NCI-H1694 (cell line): ENCODE results near the gene XRCC2.
"Not testable (repeated sequence)": the region's sequence is repeated elsewhere in the genome, so short reads cannot be mapped to it uniquely, and the experiment has no call there.

Source experiments
- DNase-seq: peaks from one replicate; lab custom pipeline; 2025; lab: John Stamatoyannopoulos, UW

XRCC2 gene

GRCh38 chr7:152664636-152665035, 11.3 kb downstream of the XRCC2 start:
- no peak for DNase-seq

DNA sequence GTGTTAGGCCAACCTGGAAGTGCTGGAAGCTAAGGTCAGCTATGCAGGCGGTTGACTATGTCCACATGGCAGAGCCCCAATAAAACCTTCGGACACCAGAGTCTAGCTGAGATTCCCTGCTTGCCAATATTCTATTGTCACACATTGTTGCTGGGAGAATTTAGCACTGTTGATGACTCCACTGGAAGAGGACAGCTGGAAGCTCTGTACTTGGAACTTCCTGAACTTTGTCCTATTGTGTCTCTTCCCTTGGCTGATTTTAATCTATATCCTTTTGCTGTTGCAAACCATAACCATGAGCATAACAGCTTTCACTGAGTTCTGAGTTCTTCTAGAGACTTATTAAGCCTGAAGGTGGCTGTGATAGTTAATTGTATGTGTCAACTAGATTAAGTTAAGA, 12.0 kb downstream of the XRCC2 start:
- no peak for DNase-seq

DNA sequence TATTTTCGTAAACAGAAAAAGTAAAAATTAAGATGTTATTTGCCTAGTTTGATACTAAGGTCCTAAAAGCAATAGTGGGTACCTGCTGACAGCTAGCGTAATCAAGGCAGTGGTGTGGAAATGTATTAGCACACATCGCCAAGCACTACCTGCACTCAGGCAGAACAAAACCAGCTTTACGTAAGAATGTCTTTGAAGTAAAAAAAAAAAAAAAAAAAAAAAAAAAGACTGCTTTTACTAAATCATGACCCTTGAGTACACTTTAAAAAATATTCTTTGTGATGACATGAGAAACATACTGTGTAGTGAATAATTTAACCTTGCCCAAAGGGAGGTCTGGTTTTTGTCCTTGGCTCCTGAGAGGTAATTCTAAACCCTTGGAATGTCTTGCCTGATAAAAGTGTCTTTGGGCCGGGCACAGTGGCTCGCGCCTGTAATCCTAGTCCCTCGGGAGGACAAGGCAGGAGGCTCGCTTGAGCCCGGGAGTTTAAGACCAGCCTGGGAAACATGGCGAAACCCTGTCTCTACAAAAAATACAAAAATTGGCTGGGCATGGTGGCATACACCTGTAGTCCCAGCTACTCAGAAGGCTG, 12.7 kb downstream of the XRCC2 start:
- no peak for DNase-seq

- DNase-seq, result no peak
Measured at GRCh38 chr7:152661479-152661878, 14.5 kb downstream of the XRCC2 start.

DNA sequence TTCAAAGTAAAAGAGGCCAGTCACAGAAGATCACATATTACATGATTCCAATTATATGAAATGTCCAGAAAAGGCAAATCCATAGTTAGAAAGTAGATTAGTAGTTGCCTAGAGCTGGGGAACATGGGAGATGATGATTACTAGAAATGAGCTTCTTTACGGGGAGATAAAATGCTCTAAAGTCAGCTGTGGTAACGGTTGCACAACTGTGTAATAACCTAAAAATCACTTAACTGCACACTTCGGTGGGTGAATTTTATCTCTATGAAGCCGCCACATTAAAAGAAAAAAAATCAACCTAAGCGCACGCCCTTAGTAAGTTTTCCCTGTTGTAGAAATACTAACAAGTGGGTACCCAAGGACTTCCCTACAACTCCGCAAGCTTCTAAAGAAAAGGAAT, 15.9 kb downstream of the XRCC2 start:
- DNase-seq, result no peak

- DNase-seq, result no peak
Measured at GRCh38 chr7:152654971-152655370, 21.0 kb downstream of the XRCC2 start.

DNA sequence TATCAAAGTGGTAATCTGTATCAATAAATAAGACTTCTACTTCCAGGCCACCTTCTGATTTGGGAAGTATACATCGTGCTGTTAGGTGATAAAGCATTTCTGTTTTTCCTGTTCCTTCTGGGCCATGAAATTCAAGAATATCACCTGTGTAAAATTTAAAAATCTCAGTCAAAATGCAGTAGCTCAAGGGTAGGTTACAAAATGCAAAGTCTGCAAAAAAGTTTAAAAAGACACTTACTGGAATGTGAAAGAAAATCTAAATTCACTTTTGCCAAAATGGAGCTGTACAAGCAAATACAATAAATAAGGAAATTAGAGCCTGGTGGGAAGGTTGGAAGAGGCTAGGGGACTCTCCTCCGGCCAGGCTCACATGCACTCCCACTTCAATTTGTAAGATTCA, 26.7 kb downstream of the XRCC2 start:
- no peak for DNase-seq

DNA sequence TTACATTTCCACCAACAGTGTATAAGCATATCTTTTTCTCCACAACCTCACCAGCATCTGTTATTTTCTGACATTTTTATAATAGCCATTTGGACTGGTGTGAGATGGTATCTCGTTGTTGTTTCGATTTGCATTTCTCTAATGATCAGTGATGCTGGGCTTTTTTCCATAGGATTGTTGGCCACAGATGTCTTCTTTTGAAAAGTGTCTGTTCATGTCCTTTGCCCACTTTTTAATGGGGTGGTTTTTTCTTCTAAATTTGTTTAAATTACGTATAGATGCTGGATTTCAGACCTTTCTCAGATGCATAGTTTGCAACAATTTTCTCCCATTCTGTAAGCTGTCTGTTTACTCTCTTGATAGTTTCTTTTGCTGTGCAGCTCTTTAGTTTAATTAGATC, 28.9 kb downstream of the XRCC2 start:
- DNase-seq, result no peak

DNA sequence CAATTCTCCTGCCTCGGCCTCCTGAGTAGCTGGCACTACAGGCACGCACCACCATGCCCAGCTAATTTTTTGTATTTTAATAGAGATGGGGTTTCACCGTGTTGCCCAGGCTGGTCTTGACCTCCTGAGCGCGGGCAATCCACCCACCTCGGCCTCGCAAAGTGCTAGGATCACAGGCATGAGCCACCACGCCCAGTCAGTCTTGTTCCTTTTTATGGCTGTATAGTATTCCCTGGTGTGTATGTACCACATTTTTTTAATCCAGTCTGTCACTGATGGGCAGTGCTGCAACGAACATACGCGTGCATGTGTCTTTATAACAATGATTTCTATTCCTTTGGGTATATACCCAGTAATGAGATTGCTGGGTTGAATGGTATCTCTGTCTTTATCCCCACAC, 29.4 kb downstream of the XRCC2 start:
- not testable (repeated sequence) for DNase-seq

GRCh38 chr7:152643979-152644559, 31.9 kb downstream of the XRCC2 start:
- no peak for DNase-seq

GRCh38 chr7:152641384-152641783, 34.6 kb downstream of the XRCC2 start:
- DNase-seq, result no peak

DNA sequence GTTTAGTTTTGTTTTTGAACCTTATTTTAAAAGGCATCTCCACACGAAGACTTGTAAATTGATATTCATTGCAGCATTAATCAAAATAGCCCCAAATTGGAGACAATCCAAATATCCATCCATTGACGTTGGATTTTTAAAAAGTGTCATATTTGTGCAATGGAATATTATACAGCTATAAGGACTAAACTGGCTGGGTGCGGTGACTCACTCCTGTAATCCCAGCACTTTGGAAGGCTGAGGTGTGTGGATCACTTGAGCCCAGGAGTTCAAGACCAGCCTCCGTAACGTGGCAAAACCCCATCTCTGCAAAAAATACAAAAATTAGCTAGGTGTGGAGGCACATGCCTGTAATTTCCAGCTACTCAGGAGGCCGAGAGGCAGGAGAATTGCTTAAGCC, 35.1 kb downstream of the XRCC2 start:
- DNase-seq, result no peak

DNA sequence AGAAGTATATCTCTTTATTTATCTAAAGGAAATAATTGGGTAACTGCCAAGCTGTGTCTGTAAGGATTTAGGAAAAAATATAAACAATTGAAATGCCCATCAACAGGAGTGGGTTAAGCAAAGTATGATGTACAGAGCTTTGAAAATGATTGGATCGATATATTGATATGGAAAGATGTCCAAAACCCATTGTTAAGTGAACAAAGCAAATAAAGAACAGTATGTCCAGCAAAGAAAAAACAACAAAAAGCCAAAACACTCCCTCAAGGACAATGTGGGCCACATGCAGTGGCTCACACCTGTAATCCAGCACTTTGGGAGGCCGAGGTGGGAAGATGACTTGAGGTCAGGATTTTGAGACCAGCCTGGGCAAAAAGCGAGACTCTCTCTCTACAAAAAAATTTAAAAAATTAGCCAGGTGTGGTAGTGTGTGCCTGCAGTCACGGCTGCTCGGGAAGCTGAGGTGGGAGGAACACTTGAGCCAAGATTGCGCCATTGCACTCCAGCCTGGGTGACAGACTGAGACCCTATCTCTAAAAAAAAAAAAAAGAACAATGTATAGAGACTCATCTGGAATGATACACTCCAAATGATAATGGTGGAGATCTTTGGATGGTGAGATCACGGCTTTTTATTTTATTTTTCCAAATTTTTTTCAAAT, 37.9 kb downstream of the XRCC2 start:
- no peak for DNase-seq

- no peak for DNase-seq
Measured at GRCh38 chr7:152637161-152637560, 38.8 kb downstream of the XRCC2 start.

- DNase-seq, result no peak
Measured at GRCh38 chr7:152636441-152636840, 39.5 kb downstream of the XRCC2 start.

DNA sequence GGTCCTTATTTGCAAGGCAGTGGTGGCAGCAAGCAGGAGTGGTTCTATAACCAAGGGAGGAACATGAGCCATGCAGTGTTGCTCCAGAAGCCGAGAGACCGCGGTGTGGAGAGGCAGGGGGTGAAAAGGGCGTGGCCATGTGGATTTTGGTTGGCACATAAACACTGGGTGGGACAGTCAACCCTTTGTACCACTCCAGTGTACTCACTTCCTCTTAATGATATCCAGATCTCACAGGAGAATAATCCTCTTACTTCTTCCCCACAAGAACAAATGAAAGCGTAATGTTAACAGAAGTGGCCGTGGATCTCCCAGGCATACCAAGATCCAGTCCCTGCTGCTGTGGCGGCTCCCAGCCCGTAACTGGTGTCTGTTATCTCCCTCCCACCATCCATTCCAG, 42.4 kb downstream of the XRCC2 start:
- no peak for DNase-seq

DNA sequence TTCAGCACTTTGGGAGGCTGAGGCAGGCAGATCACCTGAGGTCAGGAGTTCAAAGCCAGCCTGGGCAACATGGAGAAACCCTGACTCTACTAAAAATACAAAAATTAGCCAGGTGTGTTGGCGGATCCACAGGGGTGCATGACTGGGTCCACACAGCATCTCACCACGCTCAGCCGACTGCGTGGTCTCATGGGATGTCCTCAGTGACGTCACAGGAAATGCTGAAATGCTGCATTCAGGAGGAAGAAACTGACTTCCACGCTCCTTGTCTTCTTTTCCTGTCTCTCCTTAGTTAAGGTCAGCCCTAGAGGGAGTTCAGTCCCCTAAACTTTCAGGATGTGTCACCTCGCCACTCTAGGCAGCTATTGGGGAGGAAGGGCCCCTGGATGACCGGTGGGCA, 42.9 kb downstream of the XRCC2 start:
- no peak for DNase-seq

- DNase-seq, result not testable (repeated sequence)
Measured at GRCh38 chr7:152628772-152629171, 47.2 kb downstream of the XRCC2 start.

DNA sequence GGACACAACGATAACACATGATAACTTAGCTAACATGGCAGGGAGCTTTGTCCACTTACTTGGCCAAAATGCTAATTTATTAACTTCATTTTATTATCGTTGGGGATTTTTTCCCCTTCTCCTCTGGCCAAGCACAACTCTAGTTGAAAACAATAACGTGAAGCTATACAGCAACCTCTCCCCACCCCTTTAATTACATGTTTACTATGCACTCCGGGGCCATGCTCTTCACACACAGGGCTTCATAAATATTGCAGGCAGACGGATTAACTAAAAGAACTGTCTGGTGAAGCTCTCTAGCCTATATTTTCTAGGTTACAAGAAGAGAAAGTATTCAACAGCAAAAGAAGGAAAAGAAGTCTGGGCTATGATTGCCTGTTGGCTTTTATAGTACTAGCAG, 51.7 kb downstream of the XRCC2 start:
- DNase-seq, result no peak

GRCh38 chr7:152621426-152621825, 54.5 kb downstream of the XRCC2 start:
- no peak for DNase-seq

DNA sequence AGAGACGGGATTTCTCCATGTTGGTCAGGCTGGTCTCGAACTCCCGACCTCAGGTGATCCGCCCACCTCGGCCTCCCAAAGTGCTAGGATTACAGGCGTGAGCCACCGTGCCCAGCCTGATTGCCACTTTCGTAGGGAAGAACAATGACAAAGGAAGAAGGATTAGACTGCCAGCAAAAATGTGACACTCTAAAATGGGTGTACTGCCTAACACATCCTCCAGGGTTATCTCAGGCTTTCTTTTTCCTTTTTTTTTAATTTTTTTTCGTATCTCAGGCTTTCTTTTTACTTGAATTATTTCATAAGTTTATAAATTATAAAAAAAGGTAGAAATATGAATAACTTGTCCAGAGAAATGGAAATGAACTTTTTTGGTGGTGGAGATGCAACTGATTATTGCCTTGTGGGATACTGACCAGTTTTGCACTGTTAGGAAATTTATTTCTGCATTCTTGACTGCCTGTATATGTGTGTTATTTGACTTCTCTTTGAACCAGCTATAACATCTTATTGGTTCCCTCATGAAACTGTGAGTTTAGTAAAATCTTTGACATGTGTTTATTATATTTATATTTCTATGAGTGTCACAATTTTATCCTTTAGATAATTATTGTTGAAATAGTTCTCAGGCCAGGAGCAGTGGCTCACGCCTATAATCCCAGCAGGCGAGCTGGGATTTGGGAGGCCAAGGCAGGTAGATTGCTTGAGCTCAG, 56.8 kb downstream of the XRCC2 start:
- no peak for DNase-seq

GRCh38 chr7:152618427-152618826, 57.5 kb downstream of the XRCC2 start:
- no peak for DNase-seq

DNA sequence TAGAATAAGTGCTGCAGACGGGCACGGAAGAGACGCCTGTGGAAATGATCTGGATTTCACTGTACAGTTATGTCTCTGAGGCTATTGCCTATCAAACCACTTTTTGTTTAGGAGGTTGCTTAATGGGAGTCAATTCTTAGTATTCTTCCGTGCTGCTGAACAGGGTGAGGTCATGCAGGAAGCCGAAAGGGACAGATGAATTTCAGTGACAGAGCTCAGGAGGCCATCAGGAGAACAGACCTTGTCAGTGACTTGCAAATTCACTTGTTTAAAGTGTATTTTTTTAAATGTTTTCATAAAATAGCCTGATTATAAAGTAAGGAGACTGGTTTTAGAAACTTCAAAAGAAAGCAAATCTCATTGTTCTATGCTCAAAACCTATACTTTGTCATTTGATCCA, 58.9 kb downstream of the XRCC2 start:
- DNase-seq, result no peak
